ENCODE data around the gene RNF44.

The RNF44 gene

DNA sequence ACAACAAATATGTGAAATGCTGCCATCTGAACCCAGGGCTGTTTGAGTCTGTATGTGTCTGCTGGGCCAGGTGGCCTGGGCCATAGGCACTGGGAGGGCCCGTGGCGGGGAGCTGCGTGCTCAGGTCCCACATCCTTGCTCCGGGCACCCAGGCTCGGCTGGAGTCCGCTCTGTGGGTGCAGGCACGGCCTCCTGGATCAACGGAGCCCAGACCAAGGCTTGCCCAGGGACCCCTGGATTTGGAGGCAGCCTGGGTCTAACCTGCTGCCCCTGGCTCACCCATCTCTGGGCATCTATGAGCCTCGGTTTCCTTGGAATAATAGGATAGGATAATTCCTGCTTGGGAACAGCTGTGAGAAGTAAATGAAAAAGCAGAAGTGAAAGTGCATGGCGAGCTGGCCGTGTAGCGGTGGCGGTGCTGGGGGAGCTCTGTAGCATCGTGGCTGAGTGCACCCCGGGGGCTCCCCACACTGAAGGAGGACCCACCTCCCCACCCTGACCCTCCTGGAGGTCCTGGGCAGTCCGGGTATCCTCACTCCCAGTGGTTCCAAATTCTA, 13.2 kb upstream of the RNF44 start:
- TF ChIP-seq, protein P1, sequence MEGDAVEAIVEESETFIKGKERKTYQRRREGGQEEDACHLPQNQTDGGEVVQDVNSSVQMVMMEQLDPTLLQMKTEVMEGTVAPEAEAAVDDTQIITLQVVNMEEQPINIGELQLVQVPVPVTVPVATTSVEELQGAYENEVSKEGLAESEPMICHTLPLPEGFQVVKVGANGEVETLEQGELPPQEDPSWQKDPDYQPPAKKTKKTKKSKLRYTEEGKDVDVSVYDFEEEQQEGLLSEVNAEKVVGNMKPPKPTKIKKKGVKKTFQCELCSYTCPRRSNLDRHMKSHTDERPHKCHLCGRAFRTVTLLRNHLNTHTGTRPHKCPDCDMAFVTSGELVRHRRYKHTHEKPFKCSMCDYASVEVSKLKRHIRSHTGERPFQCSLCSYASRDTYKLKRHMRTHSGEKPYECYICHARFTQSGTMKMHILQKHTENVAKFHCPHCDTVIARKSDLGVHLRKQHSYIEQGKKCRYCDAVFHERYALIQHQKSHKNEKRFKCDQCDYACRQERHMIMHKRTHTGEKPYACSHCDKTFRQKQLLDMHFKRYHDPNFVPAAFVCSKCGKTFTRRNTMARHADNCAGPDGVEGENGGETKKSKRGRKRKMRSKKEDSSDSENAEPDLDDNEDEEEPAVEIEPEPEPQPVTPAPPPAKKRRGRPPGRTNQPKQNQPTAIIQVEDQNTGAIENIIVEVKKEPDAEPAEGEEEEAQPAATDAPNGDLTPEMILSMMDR (IDR thresholded peaks at IDR 0.05; ENCODE audit: insufficient read depth, low read length, missing control alignments): no peak
- H3K4me3 ChIP-seq (ENCODE audit: low read depth, low read length): no peak overlapping the region
- DNase-seq (ENCODE audit: low read depth, low spot score): no peak
- ChIA-PET CTCF (interaction anchor here (2.3 kb wide), 1 partner anchor 23 kb away, joined by 9 read pairs; no protein-coding TSS in a partner anchor), POLR2A (no interaction called here)

GRCh38 chr5:176549871-176550270, 12.7 kb upstream of the RNF44 start:
- POLR2A ChIA-PET: interaction anchor here (1.1 kb wide), 1 partner anchor 12 kb away, joined by 6 read pairs; the partner anchor contains the start of gene RNF44
- no peak overlapping the region for H3K4me3 ChIP-seq (ENCODE audit: low read depth, low read length)
- TF ChIP-seq, protein P1 (IDR thresholded peaks at IDR 0.05; ENCODE audit: insufficient read depth, low read length, missing control alignments): no peak
- CTCF ChIA-PET: interaction anchor here (2.3 kb wide), 1 partner anchor 24 kb away, joined by 9 read pairs; no protein-coding TSS in a partner anchor
- DNase-seq (ENCODE audit: low read depth, low spot score): no peak

DNA sequence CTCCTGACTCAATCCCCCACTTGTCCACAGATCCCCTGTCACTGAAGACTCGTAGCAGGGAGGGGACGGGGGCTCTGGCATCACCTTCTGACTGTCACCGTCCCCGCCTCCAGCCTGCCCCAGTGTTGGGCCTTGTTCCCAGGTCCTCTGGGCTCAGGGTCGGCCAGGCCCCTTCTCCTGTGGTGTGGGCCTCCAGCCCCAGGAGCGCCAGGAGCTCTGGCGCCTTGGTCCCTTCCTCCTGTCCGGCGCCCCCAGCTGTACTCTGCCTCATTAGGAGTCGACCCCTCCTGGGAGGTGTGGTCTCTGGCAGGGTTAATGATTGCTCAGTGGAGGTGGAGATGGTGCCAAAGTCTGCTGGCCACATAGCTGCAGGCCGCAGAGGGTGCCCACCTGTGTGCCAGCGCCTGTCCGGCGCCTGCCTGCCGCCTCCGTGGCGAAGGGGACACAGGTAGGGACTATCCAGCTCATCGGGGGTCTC, 11.8 kb upstream of the RNF44 start, which contains the start of gene CDHR2:
Gene CDHR2 (plus strand): TSS at position 376 of the 478 bp plus-strand sequence. CDS start 16,011 bp downstream, outside the sequence.
- H3K4me3 ChIP-seq (ENCODE audit: low read depth, low read length): no peak within 1 kb of the TSS
- TF ChIP-seq, protein P1 (IDR thresholded peaks at IDR 0.05; ENCODE audit: insufficient read depth, low read length, missing control alignments): no peak
- DNase-seq (ENCODE audit: low read depth, low spot score): no peak
- ChIA-PET POLR2A (interaction anchor here (1.1 kb wide), 1 partner anchor 11 kb away, joined by 6 read pairs; the partner anchor contains the start of gene RNF44), CTCF (interaction anchor here (2.3 kb wide), 1 partner anchor 24 kb away, joined by 9 read pairs; no protein-coding TSS in a partner anchor)

GRCh38 chr5:176547802-176548201, 10.6 kb upstream of the RNF44 start:
- TF ChIP-seq, protein P1 (IDR thresholded peaks at IDR 0.05; ENCODE audit: insufficient read depth, low read length, missing control alignments): no peak
- CTCF ChIA-PET: interaction anchor here (0.9 kb wide), 1 partner anchor 100 kb away, joined by 3 read pairs; no protein-coding TSS in a partner anchor
- H3K4me3 ChIP-seq (ENCODE audit: low read depth, low read length): no peak overlapping the region
- POLR2A ChIA-PET: no interaction called here
- DNase-seq (ENCODE audit: low read depth, low spot score): no peak

- no peak for DNase-seq (ENCODE audit: low read depth, low spot score)
- CTCF ChIA-PET: no interaction called here
Measured at GRCh38 chr5:176545737-176546509, 8.7 kb upstream of the RNF44 start.

More at GRCh38 chr5:176545737-176546509, 8.7 kb upstream of the RNF44 start:
- POLR2A ChIA-PET: no interaction called here
- H3K4me3 ChIP-seq (ENCODE audit: low read depth, low read length): no peak overlapping the region
- TF ChIP-seq, protein P1 (IDR thresholded peaks at IDR 0.05; ENCODE audit: insufficient read depth, low read length, missing control alignments): no peak

Measured in AG04449 (cell line).